DND-41 (cell line): ENCODE measurements around the gene JMJD8.
A peak's percentile ranks its signal among the peaks of the same experiment; 100 is the strongest.
"Not testable (repeated sequence)": the region's sequence is repeated elsewhere in the genome, so short reads cannot be mapped to it uniquely, and the experiment has no call there.

ENCODE experiments used
- ATAC-seq: fragments of 200-7000 bp; cut with Tn5 transposase; 3 replicates; pipeline ENCODE4 v1.9.1; 2021; ENCODE audit warnings: low read depth; ENCODE audit not compliant: insufficient read depth
- DNase-seq: peaks from one replicate; pipeline ENCODE4 v3.0.0-alpha.2; 2020
- H2AFZ ChIP-seq: 2 replicates; pipeline ENCODE4 v1.6.0; 2012; ENCODE audit warnings: low read depth, low read length
- H3K27ac ChIP-seq: 2 replicates; pipeline ENCODE4 v1.5.1; 2012; ENCODE audit warnings: low read length, inconsistent platforms
- H3K27me3 ChIP-seq: fragments of 200-600 bp; sonication (generic); 2 replicates; pipeline ENCODE4 v1.6.0; 2012; ENCODE audit warnings: low read length, mild to moderate bottlenecking, inconsistent platforms; ENCODE audit not compliant: insufficient read depth, poor library complexity
- H3K36me3 ChIP-seq: 2 replicates; pipeline ENCODE4 v1.5.1; 2012; ENCODE audit warnings: low read length, inconsistent platforms; ENCODE audit not compliant: insufficient read depth
- H3K4me1 ChIP-seq: 2 replicates; pipeline ENCODE4 v1.5.1; 2012; ENCODE audit warnings: mild to moderate bottlenecking, low read length; ENCODE audit not compliant: insufficient read depth
- H3K4me2 ChIP-seq: 2 replicates; pipeline ENCODE4 v1.6.0; 2012; ENCODE audit warnings: mild to moderate bottlenecking, moderate library complexity, low read length, inconsistent platforms; ENCODE audit not compliant: insufficient read depth
- H3K4me3 ChIP-seq, 2 experiments: fragments of 200-600 bp in 1 of 2; shearing (Covaris generic) in 1 of 2; 2 replicates each; pipeline ENCODE4 v1.5.1; 2012 to 2016; ENCODE audit warnings: inconsistent platforms in 2 of 2, low read length in 2 of 2, mild to moderate bottlenecking in 2 of 2, low read depth in 1 of 2, moderate library complexity in 1 of 2
- H3K79me2 ChIP-seq: 2 replicates; pipeline ENCODE4 v1.6.0; 2012; ENCODE audit warnings: low read length, inconsistent platforms; ENCODE audit not compliant: insufficient read depth
- H3K9ac ChIP-seq: 2 replicates; pipeline ENCODE4 v1.6.0; 2012; ENCODE audit warnings: low read depth, mild to moderate bottlenecking, inconsistent platforms, low read length, moderate library complexity
- H3K9me3 ChIP-seq: 2 replicates; pipeline ENCODE4 v1.5.1; 2012; ENCODE audit warnings: low read length, moderate library complexity, mild to moderate bottlenecking, inconsistent platforms; ENCODE audit not compliant: insufficient read depth, severe bottlenecking
- H4K20me1 ChIP-seq: 2 replicates; pipeline ENCODE4 v1.6.0; 2012; ENCODE audit warnings: low read length; ENCODE audit not compliant: insufficient read depth
- EZH2 ChIP-seq: IDR thresholded peaks from 3 replicates; pipeline ENCODE4 v1.6.1; 2012; ENCODE audit warnings: borderline replicate concordance, low read depth, mild to moderate bottlenecking, moderate library complexity, low read length, inconsistent platforms; ENCODE audit not compliant: severe bottlenecking
- TF ChIP-seq, protein P1 (sequence below): IDR thresholded peaks from 2 replicates; pipeline ENCODE4 v1.5.1; 2012; ENCODE audit warnings: borderline replicate concordance, low read length, moderate library complexity, mild to moderate bottlenecking; ENCODE audit not compliant: poor library complexity, severe bottlenecking; ENCODE audit errors: extremely low read depth

Gene JMJD8

DNA sequence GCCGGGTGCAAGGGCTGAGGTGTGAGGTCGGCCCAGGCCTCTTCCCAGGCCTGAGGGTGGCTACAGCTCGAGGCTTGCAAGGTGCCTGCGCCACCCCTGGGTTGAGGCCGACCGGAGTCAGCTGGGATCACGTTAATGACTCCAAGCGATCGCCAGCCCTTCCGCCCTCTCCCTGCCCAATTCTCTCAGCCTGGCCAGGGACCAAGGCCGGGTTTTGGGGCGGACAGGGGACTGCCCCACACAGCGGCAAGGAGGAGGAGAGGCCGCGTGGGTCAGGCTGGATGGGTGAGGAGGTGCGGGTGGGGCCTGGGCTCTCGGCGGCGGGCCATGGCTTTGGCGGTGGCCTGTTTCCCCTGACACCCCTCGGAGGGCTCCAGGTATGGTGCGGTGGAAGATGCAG, 9.2 kb upstream of the JMJD8 start:
- ATAC-seq (no peak), DNase-seq (no peak)
- Histone ChIP-seq H2AFZ (no peak overlapping the region), H3K79me2 (peaks cover 16% of the 10 kb centered on the region), H3K4me1 (peaks cover 22% of the 10 kb centered on the region), H3K4me2 (no peak overlapping the region), H3K9ac (no peak overlapping the region), H3K9me3 (no peaks in the 10 kb centered on the region), H4K20me1 (peaks cover 3% of the 10 kb centered on the region; the same call in 1 of the 2 replicates), H3K27me3 (no peaks in the 10 kb centered on the region), H3K36me3 (no peaks in the 10 kb centered on the region), H3K4me3 (no peak overlapping the region), H3K27ac (no peak overlapping the region)
- TF ChIP-seq EZH2 = no peak
- TF ChIP-seq, protein P1, sequence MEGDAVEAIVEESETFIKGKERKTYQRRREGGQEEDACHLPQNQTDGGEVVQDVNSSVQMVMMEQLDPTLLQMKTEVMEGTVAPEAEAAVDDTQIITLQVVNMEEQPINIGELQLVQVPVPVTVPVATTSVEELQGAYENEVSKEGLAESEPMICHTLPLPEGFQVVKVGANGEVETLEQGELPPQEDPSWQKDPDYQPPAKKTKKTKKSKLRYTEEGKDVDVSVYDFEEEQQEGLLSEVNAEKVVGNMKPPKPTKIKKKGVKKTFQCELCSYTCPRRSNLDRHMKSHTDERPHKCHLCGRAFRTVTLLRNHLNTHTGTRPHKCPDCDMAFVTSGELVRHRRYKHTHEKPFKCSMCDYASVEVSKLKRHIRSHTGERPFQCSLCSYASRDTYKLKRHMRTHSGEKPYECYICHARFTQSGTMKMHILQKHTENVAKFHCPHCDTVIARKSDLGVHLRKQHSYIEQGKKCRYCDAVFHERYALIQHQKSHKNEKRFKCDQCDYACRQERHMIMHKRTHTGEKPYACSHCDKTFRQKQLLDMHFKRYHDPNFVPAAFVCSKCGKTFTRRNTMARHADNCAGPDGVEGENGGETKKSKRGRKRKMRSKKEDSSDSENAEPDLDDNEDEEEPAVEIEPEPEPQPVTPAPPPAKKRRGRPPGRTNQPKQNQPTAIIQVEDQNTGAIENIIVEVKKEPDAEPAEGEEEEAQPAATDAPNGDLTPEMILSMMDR = no peak

DNA sequence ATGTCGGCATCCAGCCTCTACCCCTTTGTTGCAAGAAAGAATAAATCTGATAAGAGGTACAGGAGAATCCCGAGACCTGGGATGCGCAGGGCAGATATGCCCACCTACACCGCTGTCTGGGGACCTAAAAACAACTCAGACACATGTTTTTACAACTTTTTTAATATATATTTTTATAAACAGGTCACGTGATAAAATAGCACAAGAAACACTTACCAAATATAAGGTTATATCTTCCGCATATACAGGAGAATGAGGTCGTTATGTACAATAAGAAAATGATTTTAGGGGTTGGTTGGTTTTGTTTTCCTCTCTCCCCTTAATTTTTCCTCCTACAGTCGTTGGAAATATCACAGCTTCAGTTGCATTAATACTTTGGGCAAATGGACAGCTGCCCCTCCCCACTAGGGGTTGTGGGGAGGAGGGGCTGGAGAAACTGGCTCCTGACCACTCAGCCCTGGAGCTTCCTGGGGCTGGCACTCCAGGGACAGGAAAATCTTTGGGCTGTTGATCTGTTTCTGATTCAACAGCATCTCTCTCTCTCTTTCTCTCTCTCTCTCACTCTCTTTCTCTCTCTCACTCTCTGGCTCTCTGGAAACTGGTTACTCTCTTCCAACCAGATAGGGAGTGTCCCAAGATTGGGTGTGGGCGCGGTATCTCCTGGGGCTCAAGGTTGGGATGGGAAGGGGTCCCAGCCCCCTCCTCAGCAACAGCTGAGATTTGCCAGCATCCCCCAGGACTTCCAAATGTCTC, 8.4 kb upstream of the JMJD8 start:
- Histone ChIP-seq H3K4me2 (no peak overlapping the region), H3K27me3 (no peaks in the 10 kb centered on the region), H3K4me1 (peaks cover 29% of the 10 kb centered on the region), H3K79me2 (peaks cover 16% of the 10 kb centered on the region), H3K36me3 (peaks cover 6% of the 10 kb centered on the region), H3K27ac (no peak overlapping the region), H2AFZ (no peak overlapping the region), H3K9ac (no peak overlapping the region), H3K9me3 (no peaks in the 10 kb centered on the region), H4K20me1 (peaks cover 11% of the 10 kb centered on the region; the same call in 1 of the 2 replicates), H3K4me3 (no peak overlapping the region)
- DNase-seq = no peak
- no peak for TF ChIP-seq EZH2
- TF ChIP-seq, protein P1 = no peak
- ATAC-seq = no peak

DNA sequence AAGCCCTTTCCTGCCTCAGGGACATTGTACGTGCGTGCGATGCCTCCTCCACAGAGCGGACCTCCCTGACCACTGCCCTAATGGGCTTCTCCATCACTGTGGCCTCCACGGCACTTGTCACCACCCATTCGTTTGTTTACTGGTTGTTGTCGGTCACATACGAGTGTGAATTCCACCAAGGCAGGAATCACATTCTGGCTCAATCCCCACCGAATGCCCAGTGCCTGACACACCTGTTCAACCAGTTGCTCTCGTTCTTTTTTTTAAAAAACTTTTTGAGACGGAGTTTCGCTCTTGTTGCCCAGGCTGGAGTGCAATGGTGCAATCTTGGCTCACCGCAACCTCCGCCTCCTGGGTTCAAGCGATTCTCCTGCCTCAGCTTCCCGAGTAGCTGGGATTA, 7.1 kb upstream of the JMJD8 start:
- Histone ChIP-seq H3K36me3 (peaks cover 19% of the 10 kb centered on the region), H3K79me2 (peaks cover 20% of the 10 kb centered on the region), H2AFZ (peak overlapping the region; percentile 78; the same call in 1 of the 2 replicates), H4K20me1 (peaks cover 13% of the 10 kb centered on the region; the same call in 1 of the 2 replicates), H3K4me1 (peaks cover 30% of the 10 kb centered on the region)
- H3K27ac ChIP-seq, H3K4me3 ChIP-seq, H3K9ac ChIP-seq, H3K9me3 ChIP-seq, H3K4me2 ChIP-seq, ATAC-seq, DNase-seq, H3K27me3 ChIP-seq: not testable (repeated sequence)

DNA sequence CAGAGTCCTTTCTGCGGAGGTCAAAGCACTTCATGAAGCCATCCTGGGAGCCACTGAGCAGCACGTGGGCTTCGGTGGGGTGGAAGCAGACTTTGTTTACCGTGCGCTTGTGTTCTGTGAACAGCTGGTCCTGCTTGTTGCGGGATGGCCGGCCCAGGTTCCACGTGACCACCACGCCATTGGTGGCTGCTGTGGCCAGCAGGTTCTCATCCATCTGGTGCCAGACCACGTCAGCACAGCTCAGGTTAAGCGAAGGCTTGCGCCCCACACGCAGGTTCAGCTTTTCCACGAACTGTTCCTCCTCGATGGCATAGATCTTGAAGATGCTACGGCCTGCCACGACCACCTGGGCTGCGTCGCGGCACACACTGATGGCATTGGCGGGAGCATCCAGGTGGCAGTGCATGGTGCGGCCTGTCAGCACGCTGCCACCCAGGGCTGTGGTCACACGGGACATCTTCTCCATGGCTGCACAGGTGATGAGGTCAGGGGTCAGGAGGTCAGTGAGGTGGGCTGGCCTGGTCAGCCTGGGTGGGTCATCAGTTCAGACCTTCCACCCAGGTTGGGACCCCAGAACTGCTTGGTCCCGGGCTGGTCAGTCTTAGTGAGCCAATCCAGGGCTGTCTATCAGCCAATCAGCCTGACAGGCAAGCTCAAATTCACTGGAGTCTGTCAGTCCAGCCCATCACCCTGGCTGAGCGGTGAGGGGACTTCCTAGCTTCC, 5.2 kb upstream of the JMJD8 start:
- no peaks in the 10 kb centered on the region for H3K27me3 ChIP-seq
- peak overlapping the region; percentile 83 for H3K27ac ChIP-seq
- H4K20me1 ChIP-seq = peaks cover 13% of the 10 kb centered on the region; the same call in 1 of the 2 replicates
- no peaks in the 10 kb centered on the region for H3K9me3 ChIP-seq
- ATAC-seq (no peak), DNase-seq (no peak)
- peak overlapping the region; percentile 73 to 84 for H3K4me3 ChIP-seq
- peaks cover 20% of the 10 kb centered on the region for H3K79me2 ChIP-seq
- H3K4me2 ChIP-seq = peak overlapping the region; percentile 94
- peak overlapping the region; percentile 78; the same call in 1 of the 2 replicates for H2AFZ ChIP-seq
- peaks cover 49% of the 10 kb centered on the region for H3K4me1 ChIP-seq
- peak overlapping the region; percentile 80 for H3K9ac ChIP-seq
- H3K36me3 ChIP-seq = peaks cover 37% of the 10 kb centered on the region
- no peak for TF ChIP-seq EZH2
- TF ChIP-seq, protein P1 = no peak
